ENCODE results near the gene TTC21A. TPM values are rescaled to one million over a fixed set of nuclear protein-coding genes. Genes with fewer than 3 reads are reported as not detected.

TTC21A gene
- total RNA-seq, 1 donor from 2014 or later = 41.7 TPM

DNA sequence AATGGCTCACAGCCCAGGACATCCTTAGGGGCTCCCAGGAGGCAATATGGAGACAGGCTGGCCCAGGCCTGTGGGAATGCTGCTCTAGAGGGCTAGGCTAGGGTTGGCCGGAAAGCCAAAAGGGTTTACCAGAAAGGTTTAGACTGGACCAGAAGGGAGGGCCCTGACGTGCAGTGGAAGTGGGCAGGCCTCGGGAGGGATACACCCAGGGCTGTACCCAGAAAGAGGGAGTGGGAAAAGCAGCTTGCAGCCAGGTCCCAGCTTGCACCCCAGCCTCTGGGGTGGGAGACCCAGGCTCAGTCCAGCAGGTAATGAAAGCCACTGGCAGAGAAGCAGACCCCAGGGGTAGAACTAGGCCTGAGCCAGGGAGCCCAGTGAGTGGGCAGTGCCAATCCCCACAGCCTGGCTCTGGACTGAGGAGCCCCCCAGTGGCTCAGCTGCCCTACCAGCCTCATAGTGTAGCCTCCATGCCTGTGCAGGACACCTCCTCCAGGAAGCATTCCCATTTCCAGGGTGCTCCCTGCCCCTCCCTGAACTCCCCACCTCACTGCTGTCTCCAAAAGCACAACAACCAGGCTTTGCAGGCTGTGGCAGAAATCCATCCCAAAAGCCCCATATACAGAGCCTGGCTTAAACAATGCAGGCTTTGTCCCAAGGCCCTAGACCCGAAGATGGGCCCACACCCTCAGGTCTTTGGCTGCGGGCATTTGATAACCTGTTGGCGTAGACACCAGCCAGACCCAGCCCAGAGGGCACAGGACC is 3.5 kb upstream of the TTC21A start:
- Mint-ChIP-seq H3K9me3 (ENCODE audit: unreplicated experiment) (no peaks in the 10 kb centered on the region), H3K36me3 (ENCODE audit: low read depth, unreplicated experiment) (peaks cover 41% of the 10 kb centered on the region), H3K4me1 (ENCODE audit: unreplicated experiment) (peaks cover 67% of the 10 kb centered on the region), H3K4me3 (ENCODE audit: unreplicated experiment) (peak overlapping the region; percentile 74), H3K27me3 (ENCODE audit: unreplicated experiment) (peaks cover 34% of the 10 kb centered on the region), H3K27ac (ENCODE audit: unreplicated experiment) (peak overlapping the region; percentile 74)
- DNase-seq (ENCODE audit: low spot score) = no peak
- TF ChIP-seq, protein P1, sequence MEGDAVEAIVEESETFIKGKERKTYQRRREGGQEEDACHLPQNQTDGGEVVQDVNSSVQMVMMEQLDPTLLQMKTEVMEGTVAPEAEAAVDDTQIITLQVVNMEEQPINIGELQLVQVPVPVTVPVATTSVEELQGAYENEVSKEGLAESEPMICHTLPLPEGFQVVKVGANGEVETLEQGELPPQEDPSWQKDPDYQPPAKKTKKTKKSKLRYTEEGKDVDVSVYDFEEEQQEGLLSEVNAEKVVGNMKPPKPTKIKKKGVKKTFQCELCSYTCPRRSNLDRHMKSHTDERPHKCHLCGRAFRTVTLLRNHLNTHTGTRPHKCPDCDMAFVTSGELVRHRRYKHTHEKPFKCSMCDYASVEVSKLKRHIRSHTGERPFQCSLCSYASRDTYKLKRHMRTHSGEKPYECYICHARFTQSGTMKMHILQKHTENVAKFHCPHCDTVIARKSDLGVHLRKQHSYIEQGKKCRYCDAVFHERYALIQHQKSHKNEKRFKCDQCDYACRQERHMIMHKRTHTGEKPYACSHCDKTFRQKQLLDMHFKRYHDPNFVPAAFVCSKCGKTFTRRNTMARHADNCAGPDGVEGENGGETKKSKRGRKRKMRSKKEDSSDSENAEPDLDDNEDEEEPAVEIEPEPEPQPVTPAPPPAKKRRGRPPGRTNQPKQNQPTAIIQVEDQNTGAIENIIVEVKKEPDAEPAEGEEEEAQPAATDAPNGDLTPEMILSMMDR (IDR thresholded peaks at IDR 0.05; ENCODE audit: unreplicated experiment) = no peak

- Mint-ChIP-seq H3K27ac (ENCODE audit: unreplicated experiment) (peak overlapping the region; percentile 43), H3K27me3 (ENCODE audit: unreplicated experiment) (peaks cover 32% of the 10 kb centered on the region), H3K36me3 (ENCODE audit: low read depth, unreplicated experiment) (peaks cover 41% of the 10 kb centered on the region), H3K4me3 (ENCODE audit: unreplicated experiment) (peak overlapping the region; percentile 81), H3K4me1 (ENCODE audit: unreplicated experiment) (peaks cover 67% of the 10 kb centered on the region), H3K9me3 (ENCODE audit: unreplicated experiment) (no peaks in the 10 kb centered on the region)
- TF ChIP-seq, protein P1 (IDR thresholded peaks at IDR 0.05; ENCODE audit: unreplicated experiment) = no peak
- no peak for DNase-seq (ENCODE audit: low spot score)
Observed at GRCh38 chr3:39104961-39105686, 2.4 kb upstream of the TTC21A start.

DNA sequence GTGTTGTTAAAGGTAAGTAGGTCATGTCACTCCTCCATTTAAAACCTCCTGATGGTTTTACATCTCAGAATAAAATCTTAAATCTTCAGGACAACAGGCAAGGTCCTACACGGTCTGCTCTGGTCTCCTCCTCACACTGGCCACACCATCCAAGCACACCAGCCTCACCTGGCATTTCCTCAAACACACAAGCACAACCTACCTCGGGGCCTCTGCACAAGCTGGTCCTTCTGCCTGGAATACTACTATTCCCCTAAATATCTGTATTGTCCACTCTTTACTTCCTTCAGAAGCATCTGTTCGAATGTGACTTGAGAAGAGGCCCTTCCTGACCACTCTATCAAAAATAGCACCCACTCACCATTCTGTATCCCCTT is 1.8 kb upstream of the TTC21A start:
- DNase-seq (ENCODE audit: low spot score) = no peak
- peaks cover 65% of the 10 kb centered on the region for H3K4me1 Mint-ChIP-seq (ENCODE audit: unreplicated experiment)
- TF ChIP-seq, protein P1 (IDR thresholded peaks at IDR 0.05; ENCODE audit: unreplicated experiment) = no peak
- H3K4me3 Mint-ChIP-seq (ENCODE audit: unreplicated experiment) = peak overlapping the region; percentile 99
- peaks cover 32% of the 10 kb centered on the region for H3K27me3 Mint-ChIP-seq (ENCODE audit: unreplicated experiment)
- H3K27ac Mint-ChIP-seq (ENCODE audit: unreplicated experiment) = peak overlapping the region; percentile 91
- peaks cover 44% of the 10 kb centered on the region for H3K36me3 Mint-ChIP-seq (ENCODE audit: low read depth, unreplicated experiment)
- no peaks in the 10 kb centered on the region for H3K9me3 Mint-ChIP-seq (ENCODE audit: unreplicated experiment)

DNA sequence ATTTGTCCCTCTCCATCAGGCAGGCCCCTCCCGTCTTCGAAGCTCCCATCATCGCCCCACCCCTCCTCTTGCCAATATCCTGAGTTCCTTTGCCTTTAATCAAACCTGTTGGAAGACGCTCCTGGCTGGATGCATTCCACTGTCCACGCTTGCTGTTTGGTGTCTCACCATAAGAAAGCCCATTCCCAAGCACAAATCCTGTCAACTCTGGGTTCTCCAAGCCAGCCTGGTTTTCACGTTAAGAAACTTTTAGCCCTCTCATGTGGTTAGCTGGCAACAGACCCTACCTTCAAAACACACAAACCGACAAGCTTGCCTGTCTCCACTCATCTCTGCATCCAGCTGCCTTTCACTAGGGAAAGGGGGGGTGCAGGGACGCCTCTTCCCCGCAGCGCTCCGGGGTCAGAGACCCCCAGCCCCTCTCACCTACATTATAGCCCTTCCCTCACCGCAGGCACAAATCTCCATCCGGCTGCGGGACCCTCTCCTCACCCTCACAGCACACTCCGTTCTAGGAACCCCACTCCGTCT is 1.1 kb upstream of the TTC21A start:
- Mint-ChIP-seq H3K27ac (ENCODE audit: unreplicated experiment) (peak overlapping the region; percentile 91), H3K4me3 (ENCODE audit: unreplicated experiment) (peak overlapping the region; percentile 99), H3K27me3 (ENCODE audit: unreplicated experiment) (peaks cover 32% of the 10 kb centered on the region), H3K9me3 (ENCODE audit: unreplicated experiment) (no peaks in the 10 kb centered on the region), H3K36me3 (ENCODE audit: low read depth, unreplicated experiment) (peaks cover 41% of the 10 kb centered on the region), H3K4me1 (ENCODE audit: unreplicated experiment) (peaks cover 65% of the 10 kb centered on the region)
- no peak for DNase-seq (ENCODE audit: low spot score)
- TF ChIP-seq, protein P1 (IDR thresholded peaks at IDR 0.05; ENCODE audit: unreplicated experiment) = no peak
